A549 (cell line): ENCODE measurements around the gene MYO15A.

ENCODE experiments used
- CBX2 ChIP-seq: fragments of 200-600 bp; sonication (generic); IDR thresholded peaks from 2 replicates; pipeline ENCODE4 v1.6.1; 2016; ENCODE audit warnings: low read depth, mild to moderate bottlenecking, borderline replicate concordance
- CTCF ChIP-seq: fragments of >200 bp; sonication (Bioruptor Twin); formaldehyde crosslinking; IDR thresholded peaks from 3 replicates; pipeline ENCODE4 v1.5.1; 2016
- FOXS1 ChIP-seq: fragments of 250-450 bp; sonication (Bioruptor Pico); IDR thresholded peaks from 2 replicates; pipeline ENCODE4 v1.5.0; 2020; ENCODE audit warnings: mild to moderate bottlenecking, moderate library complexity
- GATA3 ChIP-seq: IDR thresholded peaks from 2 replicates; pipeline ENCODE4 v1.6.1; 2012; ENCODE audit warnings: borderline replicate concordance
- JUN ChIP-seq, 2 experiments: fragments of >200 bp; sonication (Bioruptor Twin); formaldehyde crosslinking; IDR thresholded peaks; 2 replicates in 1 of 2; 3 replicates in 1 of 2; pipeline ENCODE4 v1.6.1; 2016 to 2017
- MAFK ChIP-seq: fragments of 450-650 bp; IDR thresholded peaks from 2 replicates; pipeline ENCODE4 v1.6.1; 2014; ENCODE audit not compliant: partially characterized antibody
- MAX ChIP-seq: IDR thresholded peaks from 2 replicates; pipeline ENCODE4 v1.6.1; 2012
- RAD21 ChIP-seq, 2 experiments: fragments of >200 bp in 1 of 2; sonication (Bioruptor Twin) in 1 of 2; formaldehyde crosslinking in 1 of 2; IDR thresholded peaks in 1 of 2; conservative IDR thresholded peaks in 1 of 2; 2 replicates in 1 of 2; 3 replicates in 1 of 2; pipeline ENCODE4 v1.6.1; 2012 to 2018; ENCODE audit warnings: inconsistent platforms in 1 of 2
- REST ChIP-seq: fragments of 200-600 bp; sonication (generic); IDR thresholded peaks from 2 replicates; pipeline ENCODE4 v1.6.1; 2016; ENCODE audit warnings: antibody characterized with exemption, mild to moderate bottlenecking, moderate library complexity
- RFX5 ChIP-seq: fragments of 450-650 bp; IDR thresholded peaks from 2 replicates; pipeline ENCODE4 v1.7.1; 2014; ENCODE audit warnings: antibody characterized with exemption, mild to moderate bottlenecking, moderate library complexity
- RNF2 ChIP-seq: fragments of 200-600 bp; sonication (generic); IDR thresholded peaks from 2 replicates; pipeline ENCODE4 v1.6.1; 2016; ENCODE audit warnings: low read depth, mild to moderate bottlenecking, antibody characterized with exemption, moderate library complexity, borderline replicate concordance
- USF2 ChIP-seq: fragments of 450-650 bp; IDR thresholded peaks from 2 replicates; pipeline ENCODE4 v1.6.1; 2014; ENCODE audit warnings: antibody characterized with exemption
- ZFP36 ChIP-seq: fragments of 450-650 bp; IDR thresholded peaks from 2 replicates; pipeline ENCODE4 v1.6.1; 2014; ENCODE audit warnings: borderline replicate concordance; ENCODE audit not compliant: partially characterized antibody
- ZSCAN20 ChIP-seq: fragments of 250-450 bp; sonication (Bioruptor Pico); IDR thresholded peaks from 2 replicates; pipeline ENCODE4 v1.8.0; 2022; ENCODE audit warnings: mild to moderate bottlenecking, moderate library complexity

GRCh38 chr17:18102640-18103039 lies 5.9 kb upstream of the MYO15A start:
- TF ChIP-seq GATA3, result no peak
- no peak for TF ChIP-seq CTCF
- no peak for TF ChIP-seq MAFK
- no peak for TF ChIP-seq RNF2
- TF ChIP-seq RAD21 (conservative IDR thresholded peaks at IDR 0.05 in 1 of 2, IDR thresholded peaks at IDR 0.05 in 1 of 2), result no peak
- no peak for TF ChIP-seq FOXS1 (CRISPR knock-in tag)
- TF ChIP-seq RFX5, result no peak
- TF ChIP-seq ZSCAN20 (CRISPR knock-in tag), result no peak
- no peak for TF ChIP-seq REST
- TF ChIP-seq CBX2, result no peak
- no peak for TF ChIP-seq MAX
- TF ChIP-seq USF2, result no peak
- TF ChIP-seq JUN (IDR thresholded peaks at IDR 0.05), result no peak
- TF ChIP-seq ZFP36, result no peak
